Ammon's horn (tissue), 1 donor: ENCODE measurements around the gene THSD1.
"Not testable (repeated sequence)": the region's sequence is repeated elsewhere in the genome, so short reads cannot be mapped to it uniquely, and the experiment has no call there.

Source experiments
- DNase-seq: peaks from one replicate; pipeline ENCODE4 v3.0.0-alpha.2; 2016; ENCODE audit warnings: low spot score

Gene THSD1

DNA sequence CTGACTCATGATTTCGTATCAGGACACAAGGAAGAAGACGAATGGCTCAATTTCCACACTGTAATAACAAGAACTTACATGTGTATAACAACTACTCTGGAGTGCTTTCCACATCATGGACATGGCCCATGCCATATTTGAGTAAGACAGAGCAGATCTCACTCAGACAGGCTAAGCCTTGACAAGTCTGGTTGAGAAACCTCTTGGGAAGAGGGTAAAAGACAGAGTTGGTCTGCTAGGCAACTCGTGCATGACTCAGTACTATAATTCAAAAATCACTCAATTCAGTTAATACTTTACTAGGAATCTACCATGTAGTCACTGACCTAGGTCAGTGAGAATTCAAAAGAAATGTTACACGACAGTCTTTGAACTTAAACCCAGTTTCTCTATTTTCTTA, 5.7 kb upstream of the THSD1 start:
- no peak for DNase-seq

DNA sequence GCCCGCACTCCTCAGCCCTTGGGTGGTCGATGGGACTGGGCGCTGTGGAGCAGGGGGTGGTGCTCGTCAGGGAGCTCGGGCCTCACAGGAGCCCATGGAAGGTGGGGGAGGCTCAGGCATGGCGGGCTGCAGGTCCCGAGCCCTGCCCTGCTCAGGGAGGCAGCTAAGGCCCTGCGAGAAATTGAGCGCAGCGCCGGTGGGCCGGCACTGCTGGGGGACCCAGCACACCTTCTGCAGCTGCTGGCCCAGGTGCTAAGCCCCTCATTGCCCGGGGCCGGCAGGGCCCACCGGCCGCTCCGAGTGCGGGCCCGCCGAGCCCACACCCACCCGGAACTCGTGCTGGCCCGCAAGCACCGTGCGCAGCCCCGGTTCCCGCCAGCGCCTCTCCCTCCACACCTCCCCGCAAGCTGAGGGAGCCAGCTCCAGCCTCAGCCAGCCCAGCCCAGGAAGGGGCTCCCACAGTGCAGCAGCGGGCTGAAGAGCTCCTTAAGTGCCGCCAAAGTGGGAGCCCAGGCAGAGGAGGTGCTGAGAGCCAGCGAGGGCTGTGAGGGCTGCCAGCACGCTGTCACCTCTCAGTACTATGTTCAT, 2.2 kb upstream of the THSD1 start:
- not testable (repeated sequence) for DNase-seq

DNA sequence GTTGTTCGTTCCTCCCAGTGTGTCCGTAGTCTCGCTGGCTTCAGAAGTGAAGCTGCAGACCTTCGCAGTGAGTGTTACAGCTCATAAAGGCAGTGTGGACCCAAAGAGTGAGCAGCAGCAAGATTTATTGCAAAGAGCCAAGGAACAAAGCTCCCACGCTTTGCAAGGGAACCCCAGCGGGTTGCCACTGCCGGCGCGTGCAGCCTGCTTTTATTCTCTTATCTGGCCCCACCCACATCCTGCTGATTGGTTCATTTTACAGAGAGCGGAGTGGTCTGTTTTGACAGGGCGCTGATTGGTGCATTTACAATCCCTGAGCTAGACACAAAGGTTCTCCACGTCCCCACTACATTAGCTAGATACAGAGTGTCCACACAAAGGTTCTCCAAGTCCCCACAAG, 1.5 kb upstream of the THSD1 start:
- DNase-seq: not testable (repeated sequence)

DNA sequence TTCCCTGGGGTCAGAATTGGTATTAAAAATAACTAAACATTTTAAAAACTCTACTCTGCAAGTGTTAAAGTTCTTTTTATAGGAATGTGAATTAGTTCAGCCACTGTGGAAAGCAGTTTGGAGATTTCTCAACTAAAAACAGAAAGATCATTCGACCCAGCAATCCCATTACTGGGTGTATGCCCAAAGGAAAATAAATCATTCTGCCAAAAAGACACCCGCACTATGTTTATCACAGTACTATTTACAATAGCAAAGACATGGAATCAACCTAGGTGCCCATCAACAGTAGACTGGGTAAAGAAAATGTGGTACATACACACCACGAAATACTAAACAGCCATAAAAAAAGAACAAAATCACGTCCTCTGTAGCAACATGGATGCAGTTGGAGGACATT, 657 bp upstream of the THSD1 start:
- DNase-seq: no peak

DNA sequence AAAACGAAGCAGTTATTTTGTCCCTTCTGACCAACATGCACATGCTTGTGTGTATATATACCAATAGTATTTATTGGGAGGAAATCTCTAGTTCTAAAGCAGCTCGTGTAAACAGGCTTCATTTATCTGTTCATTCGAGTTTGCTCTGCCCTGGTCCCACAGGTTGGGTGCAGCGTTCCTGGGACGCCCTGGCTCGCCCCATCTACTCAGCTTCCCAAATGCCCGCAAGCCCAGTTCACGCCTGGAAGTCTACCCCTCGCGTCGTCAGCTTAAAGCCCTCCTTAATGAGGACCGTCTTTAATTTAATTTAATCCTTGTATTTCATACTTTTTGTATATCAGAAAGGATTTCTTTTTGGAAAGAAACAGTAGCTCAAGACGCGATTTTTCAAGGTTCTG, 604 bp downstream of the THSD1 start:
- DNase-seq: no peak

DNA sequence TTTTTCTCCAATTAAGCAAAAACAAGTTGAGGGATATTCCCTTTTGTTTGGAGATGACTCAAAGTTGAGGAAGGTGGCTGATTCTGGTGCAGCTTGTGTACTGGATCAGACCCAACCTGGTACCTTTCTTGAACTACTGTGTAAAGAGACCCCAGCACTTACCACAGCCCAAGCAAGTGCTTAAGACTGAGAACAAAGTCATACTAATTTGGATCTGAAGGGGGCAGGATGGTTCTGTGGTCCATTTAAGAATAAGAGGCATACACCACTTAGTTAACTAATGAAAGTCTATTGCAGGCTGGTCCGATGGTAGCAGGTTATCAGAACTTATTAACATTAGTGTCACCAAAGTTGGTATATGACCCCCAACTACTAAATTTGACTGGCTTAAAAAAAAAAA, 6.3 kb downstream of the THSD1 start:
- DNase-seq: no peak

DNA sequence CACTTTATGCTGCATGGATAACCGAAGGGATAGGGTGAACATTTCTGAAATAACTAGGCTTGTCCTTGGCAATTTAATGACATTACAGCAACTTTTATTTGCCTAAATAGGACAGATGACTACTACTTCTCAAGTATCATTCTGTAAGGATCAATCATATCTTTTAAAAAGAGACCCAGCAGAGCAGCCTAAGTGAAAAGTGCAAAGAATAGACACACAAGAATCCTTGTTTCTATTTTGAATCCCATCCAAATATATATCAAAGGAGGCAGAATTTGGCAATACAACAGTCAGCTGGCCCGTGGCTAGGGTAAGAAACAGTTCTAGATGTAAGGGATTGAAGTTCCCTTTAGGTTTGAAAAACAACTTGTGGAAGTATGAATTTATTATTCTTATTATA, 6.9 kb downstream of the THSD1 start:
- DNase-seq: no peak

DNA sequence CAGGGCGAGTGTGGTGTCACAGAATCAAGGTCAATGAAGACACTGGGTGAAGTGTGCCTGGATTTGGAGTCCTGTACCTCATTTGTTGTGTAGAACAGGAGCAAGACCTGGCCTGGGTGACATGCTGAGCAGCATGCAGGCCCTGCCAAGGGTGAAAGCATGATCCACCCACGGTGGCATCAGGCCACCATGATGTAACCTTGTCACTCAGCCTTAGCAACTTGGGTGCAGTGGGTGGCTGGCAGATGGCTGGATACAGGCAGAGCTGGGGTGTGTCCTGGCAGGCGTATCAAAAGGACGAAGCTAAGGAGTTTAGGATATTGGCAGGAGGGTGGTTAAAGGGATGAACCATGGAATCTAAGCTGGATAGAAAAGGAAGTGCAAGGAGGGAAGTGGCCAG, 10.3 kb downstream of the THSD1 start:
- no peak for DNase-seq

DNA sequence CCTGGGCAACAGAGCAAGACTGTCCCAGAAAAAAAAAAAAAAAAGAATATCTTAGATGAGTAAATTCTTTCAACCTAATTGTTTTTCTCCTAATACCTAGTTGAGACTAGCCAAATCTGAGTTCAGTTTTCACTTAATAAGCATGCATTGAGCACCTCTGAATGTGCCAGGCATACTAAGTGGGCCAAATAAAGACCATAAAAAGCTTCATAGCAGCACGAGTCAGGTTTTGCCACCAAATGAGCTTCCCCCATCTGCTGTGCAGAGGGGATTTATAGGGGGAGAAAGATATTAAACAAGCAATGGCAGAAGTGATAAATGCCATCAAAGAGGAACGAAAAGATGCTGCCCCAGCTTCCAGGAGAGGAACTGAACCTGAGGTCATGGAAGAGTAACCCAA, 11.4 kb downstream of the THSD1 start:
- no peak for DNase-seq

DNA sequence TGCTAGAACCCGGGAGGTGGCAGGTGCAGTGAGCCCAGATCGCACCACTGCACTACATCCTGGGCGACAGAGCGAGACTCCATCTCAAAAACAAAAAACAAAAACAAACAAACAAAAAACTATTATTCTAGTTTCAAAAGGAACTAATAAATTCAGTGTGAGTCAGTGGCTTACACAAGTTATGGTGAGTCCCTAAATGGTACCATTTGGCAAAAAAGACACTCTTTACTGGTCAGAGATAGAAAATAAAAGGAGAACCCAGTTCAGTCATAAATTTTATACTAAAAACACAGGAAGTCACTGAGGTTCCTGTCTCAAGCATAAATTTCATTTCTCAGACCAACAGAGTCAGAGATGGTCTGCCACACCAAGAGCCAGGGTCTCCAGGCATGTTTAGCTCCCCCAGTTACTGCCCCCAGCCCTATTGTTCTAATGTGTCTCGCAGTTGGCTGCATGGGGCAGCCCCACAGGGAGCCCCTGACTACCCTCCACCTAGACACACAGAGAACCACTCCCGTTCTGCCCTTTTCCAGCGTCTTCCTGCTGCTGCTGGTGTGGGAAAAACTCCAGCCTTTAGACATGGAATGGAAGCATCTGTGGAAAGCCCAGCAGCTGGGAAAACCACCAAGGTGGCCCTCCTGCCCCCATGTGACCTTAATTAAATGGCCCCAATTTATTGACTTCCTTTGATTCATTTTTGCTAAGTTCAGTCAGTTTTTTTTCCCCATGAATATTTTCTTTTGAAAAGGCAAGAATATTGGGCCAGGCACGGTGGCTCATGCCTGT, 12.2 kb downstream of the THSD1 start:
- DNase-seq: no peak

DNA sequence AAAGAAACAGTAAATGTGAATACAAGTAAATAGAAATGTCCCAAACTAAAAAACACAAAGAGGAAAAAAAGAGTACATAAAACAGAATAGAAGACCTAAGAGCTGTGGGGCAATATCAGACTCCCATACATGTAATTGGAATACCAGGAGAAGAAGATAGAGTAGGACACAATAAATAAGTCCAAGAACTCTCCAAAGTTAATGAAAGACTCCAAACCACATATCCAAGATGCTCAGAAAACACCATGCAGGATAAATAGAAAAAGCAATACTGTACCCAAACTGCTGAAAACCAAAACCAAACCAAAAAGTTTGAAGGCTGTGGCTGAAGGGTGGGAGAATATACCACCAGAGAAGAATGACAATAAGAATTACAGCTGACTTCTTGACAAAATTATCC, 18.3 kb downstream of the THSD1 start:
- no peak for DNase-seq

DNA sequence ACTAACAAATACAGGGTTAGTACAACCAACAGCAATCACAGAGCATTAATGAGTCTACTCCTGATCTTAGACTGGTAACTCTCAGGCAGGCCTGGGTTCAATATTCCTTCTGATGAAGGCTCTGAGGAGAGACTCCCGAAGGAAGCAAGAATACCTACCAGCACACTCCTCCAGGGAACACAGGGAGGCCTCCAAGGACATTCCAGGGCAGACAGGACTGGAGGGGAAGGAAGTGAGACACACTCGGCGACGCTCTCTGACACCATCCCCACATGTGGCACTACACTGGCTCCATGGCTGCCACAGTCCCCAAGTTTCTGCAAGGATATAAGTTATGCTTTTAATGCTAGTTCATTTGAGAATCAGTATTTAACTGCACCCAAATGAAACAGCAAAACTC, 20.1 kb downstream of the THSD1 start:
- DNase-seq: no peak

DNA sequence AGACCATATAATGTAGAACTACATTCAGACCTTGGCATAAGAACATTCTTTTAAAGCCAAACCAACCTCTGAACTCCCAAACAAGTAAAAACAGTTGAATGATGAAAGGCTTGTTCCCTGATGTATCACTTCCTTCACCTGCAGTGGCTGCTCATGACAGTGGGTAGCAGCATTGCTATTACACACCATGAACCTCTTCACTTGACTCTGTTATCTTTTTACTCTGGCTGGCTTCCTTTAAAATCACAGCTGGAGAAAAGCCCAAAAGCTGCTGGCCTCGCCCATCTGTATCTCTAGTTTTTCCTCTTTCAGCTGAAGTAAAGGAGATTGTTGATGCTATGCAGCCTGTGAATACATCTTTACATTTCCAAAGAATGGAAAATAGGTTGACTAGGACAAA, 22.6 kb downstream of the THSD1 start:
- DNase-seq: no peak

DNA sequence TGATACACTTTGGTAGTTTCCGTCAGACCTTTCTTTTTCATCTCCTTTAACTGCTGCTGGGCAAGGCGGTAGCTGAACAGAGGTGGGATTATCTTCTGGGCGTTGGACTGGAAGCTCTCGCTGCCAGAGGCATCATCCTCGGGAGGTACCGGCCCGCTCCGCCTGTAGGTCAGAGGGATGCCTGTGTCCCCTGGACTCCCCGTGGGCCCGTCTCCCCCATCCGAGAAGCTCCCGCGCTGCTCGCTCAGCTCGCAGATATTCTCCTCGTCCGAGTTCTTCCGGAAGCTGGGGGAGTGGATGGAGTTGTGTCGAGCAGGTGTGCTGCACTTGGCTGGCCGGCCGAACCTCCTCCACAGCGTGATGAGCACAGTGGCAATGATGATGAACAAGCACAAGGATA, 27.7 kb downstream of the THSD1 start:
- DNase-seq: no peak

DNA sequence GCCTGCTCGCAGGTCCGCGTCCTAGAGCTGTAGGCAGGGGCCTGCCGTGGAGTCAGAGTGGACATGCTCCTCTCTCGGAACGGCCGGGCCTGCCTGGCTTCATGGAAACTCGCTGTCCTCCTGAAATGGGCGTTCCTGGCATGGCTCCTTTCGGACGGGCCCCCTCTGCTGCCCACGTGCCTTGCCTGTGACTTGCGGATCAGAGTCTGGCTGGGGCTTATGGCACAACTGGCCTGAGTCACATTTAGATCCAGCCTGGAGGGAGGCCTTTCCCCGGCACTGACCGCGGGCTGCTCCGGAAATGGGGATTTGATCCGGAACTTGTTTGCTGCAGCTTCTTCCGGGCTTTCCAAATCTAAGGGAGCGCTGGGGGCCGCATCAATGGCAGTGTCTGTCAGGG, 28.1 kb downstream of the THSD1 start:
- no peak for DNase-seq

DNA sequence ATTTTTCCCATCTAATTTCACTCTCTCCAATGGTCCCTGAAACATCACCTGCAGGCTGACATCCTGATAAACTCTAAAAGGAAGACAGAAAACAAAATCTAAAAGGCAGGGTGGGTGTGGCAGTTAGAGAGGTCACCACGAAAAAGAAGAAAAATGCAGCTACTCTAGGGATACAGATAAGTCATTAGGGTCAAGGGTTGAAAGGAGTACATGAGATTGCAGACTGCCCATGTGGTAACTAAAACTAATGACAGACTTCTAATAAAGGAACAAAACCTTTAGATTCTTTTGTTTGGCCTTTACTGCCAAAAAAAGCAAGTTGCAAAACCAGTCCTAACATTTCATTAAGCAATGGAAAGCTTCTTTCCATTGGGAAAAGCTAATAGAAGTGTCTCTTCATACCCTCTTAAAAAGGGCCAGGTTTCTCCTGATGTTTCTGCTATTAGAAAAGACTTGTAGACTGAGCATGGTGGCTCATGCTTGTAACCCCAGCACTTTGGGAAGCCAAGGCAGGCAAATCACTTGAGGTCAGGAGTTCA, 31.0 kb downstream of the THSD1 start:
- no peak for DNase-seq

DNA sequence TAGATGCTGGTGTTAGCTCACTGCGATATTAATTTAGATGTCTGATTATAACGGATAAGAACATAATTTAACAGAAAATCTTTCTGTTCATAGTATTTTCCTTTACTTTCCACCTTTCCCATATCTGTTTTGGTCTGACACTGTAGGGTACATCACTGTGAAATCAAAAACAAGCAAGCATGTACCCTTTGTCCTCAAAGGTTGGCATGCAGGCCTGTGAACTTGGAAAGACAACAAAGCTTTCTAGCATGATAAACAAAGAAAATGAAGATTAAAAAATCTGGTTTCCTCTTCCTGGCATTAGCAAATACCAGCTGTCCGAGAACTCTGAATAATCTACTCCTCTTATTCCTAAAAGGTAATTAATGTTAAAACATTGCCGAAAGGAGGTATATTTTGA, 31.6 kb downstream of the THSD1 start:
- no peak for DNase-seq

DNA sequence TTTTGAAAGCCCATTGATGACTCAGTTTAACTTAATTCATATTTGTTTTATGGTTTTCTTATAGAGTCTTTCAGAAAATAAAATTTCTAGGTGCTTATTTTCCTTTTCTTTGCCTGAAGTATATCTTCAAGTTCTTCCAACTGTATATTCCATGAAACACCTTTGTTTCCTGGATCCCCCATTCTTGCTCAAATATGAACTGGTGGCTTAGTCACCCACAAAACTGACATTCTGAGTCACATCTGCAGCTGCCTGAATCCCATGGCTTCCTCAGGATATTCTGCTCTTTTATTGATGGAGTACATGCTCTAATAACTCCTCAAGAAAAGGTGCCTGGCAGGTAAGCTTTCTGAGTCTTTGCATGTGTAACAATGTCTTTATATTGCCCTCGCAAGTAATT, 32.7 kb downstream of the THSD1 start:
- not testable (repeated sequence) for DNase-seq

DNA sequence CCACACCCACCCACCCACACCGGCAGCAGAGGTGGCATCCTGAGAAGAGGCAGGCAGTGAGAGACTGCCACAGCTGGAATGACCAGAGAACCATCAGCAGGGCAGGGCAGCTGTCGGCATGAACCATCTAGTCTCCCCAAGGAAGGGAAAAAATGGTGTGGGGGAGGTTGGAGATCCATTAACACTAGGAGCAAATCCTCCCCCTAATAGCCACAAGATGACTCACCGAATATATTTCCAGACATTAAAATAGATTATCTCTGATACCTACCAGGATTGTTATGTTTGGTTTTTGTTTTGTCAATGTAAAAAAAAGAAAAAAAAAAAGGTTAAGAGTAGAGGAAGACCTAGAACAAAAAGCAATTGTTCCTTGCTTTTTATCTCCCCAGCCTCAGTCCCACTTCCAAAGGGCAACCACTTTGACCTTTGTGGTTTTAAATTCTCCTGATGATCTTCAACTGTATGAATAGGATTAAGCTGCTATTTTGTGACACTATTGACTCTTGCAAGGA, 34.2 kb downstream of the THSD1 start:
- DNase-seq: no peak

DNA sequence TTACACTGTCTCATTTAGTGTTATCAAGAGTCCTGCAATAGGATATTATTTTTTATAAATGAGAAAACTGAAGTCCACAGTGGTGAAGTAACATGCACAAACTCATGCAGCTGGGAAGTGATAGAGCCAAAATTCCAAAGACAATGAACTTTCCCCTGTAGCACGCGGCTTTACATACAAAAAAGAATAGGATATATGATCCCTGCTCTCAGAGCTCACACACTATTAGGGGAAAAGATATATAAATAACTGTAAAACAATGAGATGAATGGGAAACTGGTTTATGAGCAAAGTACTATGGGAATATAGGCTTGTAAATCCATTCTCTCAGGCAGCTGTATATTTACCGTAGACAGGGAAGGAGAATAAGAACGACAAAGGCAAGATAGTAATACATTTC, 39.7 kb downstream of the THSD1 start:
- no peak for DNase-seq

DNA sequence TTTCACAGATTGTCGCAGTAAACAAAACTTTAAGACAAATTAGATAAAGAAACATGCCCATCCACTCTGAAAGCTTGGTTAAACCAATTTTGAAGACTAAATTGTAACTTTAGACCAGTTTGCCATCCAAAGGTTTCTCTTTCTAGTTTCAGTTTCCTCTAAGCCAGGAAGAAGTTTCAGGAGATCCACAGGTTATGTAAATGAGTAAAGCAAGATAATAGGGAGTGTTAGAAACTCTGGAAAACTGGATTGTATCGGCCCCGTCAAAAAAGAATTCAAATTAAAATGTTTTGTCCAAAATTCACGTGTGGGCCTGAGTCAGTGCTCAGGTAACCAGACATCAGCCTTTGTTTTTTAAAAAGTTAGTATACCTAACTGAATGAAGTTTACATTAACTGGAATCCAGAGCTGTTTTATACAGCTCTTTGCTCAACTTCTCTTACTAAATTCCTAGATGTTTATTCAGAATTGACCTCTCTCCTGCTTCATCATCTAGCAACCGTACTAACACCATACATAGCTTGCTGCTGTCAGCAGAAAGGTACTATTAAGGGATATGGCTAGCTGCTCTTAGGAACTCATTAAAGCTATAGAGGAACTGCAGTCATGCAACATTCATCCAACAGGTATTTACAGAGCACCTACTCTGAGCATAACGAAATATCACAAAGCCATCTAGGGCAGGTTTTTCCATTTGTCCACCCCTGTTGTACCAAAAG, 43.6 kb downstream of the THSD1 start:
- not testable (repeated sequence) for DNase-seq

DNA sequence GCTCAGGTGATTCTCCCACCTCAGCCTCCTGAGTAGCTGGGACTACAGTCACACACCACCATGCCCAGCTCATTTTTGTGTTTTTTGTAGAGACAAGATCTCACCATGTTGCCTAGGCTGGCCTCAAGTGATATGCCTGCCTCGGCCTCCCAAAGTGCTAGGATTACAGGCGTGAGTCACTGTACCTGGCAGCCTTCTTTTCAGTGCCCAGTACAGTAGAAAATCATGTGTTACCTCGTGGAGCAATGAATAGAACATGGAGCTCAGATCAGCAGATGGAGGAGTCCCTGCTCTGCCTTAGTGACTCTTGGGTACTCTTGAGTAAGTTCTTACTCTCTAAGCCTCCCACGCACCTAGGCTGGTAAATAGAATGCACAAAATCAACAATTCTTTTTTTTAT, 44.7 kb downstream of the THSD1 start:
- DNase-seq: no peak

DNA sequence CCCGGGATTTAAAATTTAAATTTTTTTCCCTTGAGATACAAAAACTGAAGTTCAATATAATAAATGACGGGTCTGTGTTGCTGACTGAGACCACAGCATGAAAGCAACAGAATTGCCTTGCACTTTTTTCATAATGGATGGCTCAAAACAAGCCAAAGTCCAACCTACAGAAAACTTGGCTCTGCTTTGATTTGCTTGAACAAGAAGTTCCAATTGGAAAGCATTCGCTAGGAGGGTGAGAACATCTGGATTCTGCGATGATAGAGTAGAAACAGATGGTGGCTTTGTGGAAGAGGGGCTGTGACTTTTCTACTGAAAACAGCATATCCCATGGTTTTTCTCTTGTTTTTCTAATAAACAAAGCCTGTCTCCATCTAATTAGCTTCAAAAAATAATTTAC, 46.4 kb downstream of the THSD1 start:
- no peak for DNase-seq
